Neural cell (in vitro differentiated cells): Measurements from ENCODE around the gene SLC35G6. TPM values are rescaled to one million over a fixed set of nuclear protein-coding genes. Genes with fewer than 3 reads are reported as not detected.

Experiments used
- H2AFZ ChIP-seq: fragments of 200-600, 300-800 bp; sonication (generic), shearing (Covaris generic); 2 replicates; pipeline ENCODE4 v1.6.0; 2014; ENCODE audit warnings: low read depth, mild to moderate bottlenecking, antibody characterized with exemption, low read length, moderate library complexity
- H3F3A ChIP-seq: fragments of 200-600 bp; shearing (Covaris generic); 2 replicates; pipeline ENCODE4 v1.6.1; 2016; ENCODE audit warnings: mild to moderate bottlenecking, moderate library complexity, mixed read lengths, antibody characterized with exemption, low read length; ENCODE audit not compliant: insufficient read depth, poor library complexity, severe bottlenecking
- H3K27ac ChIP-seq: fragments of 200-600, 300-800 bp; sonication (generic), shearing (Covaris generic); 2 replicates; pipeline ENCODE4 v1.5.1; 2014; ENCODE audit warnings: mild to moderate bottlenecking, low read length, moderate library complexity
- H3K27me3 ChIP-seq: fragments of 300-800, 200-600 bp; sonication (generic), shearing (Covaris generic); 2 replicates; pipeline ENCODE4 v1.6.0; 2014; ENCODE audit warnings: mild to moderate bottlenecking, low read depth, low read length, moderate library complexity; ENCODE audit not compliant: insufficient read depth
- H3K36me3 ChIP-seq: fragments of 300-800, 200-600 bp; sonication (generic), shearing (Covaris generic); 2 replicates; pipeline ENCODE4 v1.5.1; 2014; ENCODE audit warnings: mild to moderate bottlenecking, antibody characterized with exemption, low read length, moderate library complexity; ENCODE audit not compliant: insufficient read depth
- H3K4me2 ChIP-seq: fragments of 300-800, 200-600 bp; sonication (generic), shearing (Covaris generic); 2 replicates; pipeline ENCODE4 v1.6.0; 2014; ENCODE audit warnings: mild to moderate bottlenecking, low read length
- H3K4me3 ChIP-seq: fragments of 300-800, 200-600 bp; sonication (generic), shearing (Covaris generic); 2 replicates; pipeline ENCODE4 v1.5.1; 2014; ENCODE audit warnings: mild to moderate bottlenecking, low read length, moderate library complexity
- H3K79me2 ChIP-seq: fragments of 200-600 bp; shearing (Covaris generic); replicated peaks from 2 replicates; pipeline ENCODE4 v1.6.0; 2014; ENCODE audit warnings: mild to moderate bottlenecking, low read length, moderate library complexity; ENCODE audit not compliant: insufficient read depth
- H3K9ac ChIP-seq: fragments of 300-800, 200-600 bp; sonication (generic), shearing (Covaris generic); 2 replicates; pipeline ENCODE4 v1.6.1; 2016; ENCODE audit warnings: mild to moderate bottlenecking, low read length, mixed read lengths
- H3K9me2 ChIP-seq: fragments of 200-600 bp; shearing (Covaris generic); 2 replicates; pipeline ENCODE4 v1.6.1; 2016; ENCODE audit warnings: mild to moderate bottlenecking, low read length, mixed read lengths; ENCODE audit not compliant: insufficient read depth
- H3K9me3 ChIP-seq: fragments of 200-600, 300-800 bp; sonication (generic), shearing (Covaris generic); 2 replicates; pipeline ENCODE4 v1.6.1; 2016; ENCODE audit warnings: mild to moderate bottlenecking, mixed run types, low read length, moderate library complexity, mixed read lengths
- H4K20me1 ChIP-seq: fragments of 200-600 bp; shearing (Covaris generic); 2 replicates; pipeline ENCODE4 v1.6.1; 2016; ENCODE audit warnings: mild to moderate bottlenecking, mixed run types; ENCODE audit not compliant: insufficient read depth
- CTCF ChIP-seq: fragments of 450-650 bp; IDR thresholded peaks from 2 replicates; pipeline ENCODE4 v1.5.1; 2014; ENCODE audit warnings: antibody characterized with exemption, mild to moderate bottlenecking, moderate library complexity; ENCODE audit not compliant: poor library complexity, severe bottlenecking
- EP300 ChIP-seq: fragments of 450-650 bp; conservative IDR thresholded peaks from 2 replicates; pipeline ENCODE4 v1.6.1; 2014; ENCODE audit warnings: antibody characterized with exemption, mild to moderate bottlenecking, moderate library complexity; ENCODE audit not compliant: poor library complexity, severe bottlenecking
- EZH2 ChIP-seq: fragments of 200-600, 300-800 bp; shearing (Covaris generic), sonication (generic); IDR thresholded peaks from 2 replicates; pipeline ENCODE4 v1.6.1; 2014; ENCODE audit warnings: antibody characterized with exemption, low read length, borderline replicate concordance, mild to moderate bottlenecking; ENCODE audit not compliant: insufficient read depth, poor library complexity, severe bottlenecking
- MXI1 ChIP-seq: fragments of 450-650 bp; conservative IDR thresholded peaks from 2 replicates; pipeline ENCODE4 v1.6.1; 2014; ENCODE audit warnings: antibody characterized with exemption, mild to moderate bottlenecking; ENCODE audit not compliant: poor library complexity, severe bottlenecking
- POLR2AphosphoS5 ChIP-seq: IDR thresholded peaks from 2 replicates; pipeline ENCODE4 v1.6.1; 2012
- RAD21 ChIP-seq: fragments of 450-650 bp; conservative IDR thresholded peaks from 2 replicates; pipeline ENCODE4 v1.6.1; 2014; ENCODE audit warnings: antibody characterized with exemption, mild to moderate bottlenecking, moderate library complexity
- SMC3 ChIP-seq: fragments of 450-650 bp; conservative IDR thresholded peaks from 2 replicates; pipeline ENCODE4 v1.6.1; 2014; ENCODE audit warnings: antibody characterized with exemption, mild to moderate bottlenecking, moderate library complexity; ENCODE audit not compliant: poor library complexity
- TAF1 ChIP-seq: IDR thresholded peaks from 2 replicates; pipeline ENCODE4 v1.6.1; 2012; ENCODE audit warnings: low read depth
- polyA plus RNA-seq: library from polyadenylated mRNA; depleted of rRNA; stranded (reverse); fragments of >200 nt; gene quantifications from 2 replicates; pipeline ENCODE4 v1.2.3, GENCODE V29; 2014
- TF ChIP-seq, protein P1 (sequence below): IDR thresholded peaks from 2 replicates; pipeline ENCODE4 v1.6.1; 2012; ENCODE audit warnings: borderline replicate concordance

SLC35G6 gene
- polyA plus RNA-seq, 1 donor from 2014 or later: not detected

- H3K79me2 ChIP-seq: peaks cover 51% of the 10 kb centered on the region
- no peak overlapping the region for H3K27ac ChIP-seq
- TF ChIP-seq EZH2: no peak
- no peak for TF ChIP-seq POLR2AphosphoS5
- TF ChIP-seq MXI1: no peak
- TF ChIP-seq TAF1: no peak
- no peak for TF ChIP-seq EP300
- no peak for TF ChIP-seq CTCF
- TF ChIP-seq, protein P1, sequence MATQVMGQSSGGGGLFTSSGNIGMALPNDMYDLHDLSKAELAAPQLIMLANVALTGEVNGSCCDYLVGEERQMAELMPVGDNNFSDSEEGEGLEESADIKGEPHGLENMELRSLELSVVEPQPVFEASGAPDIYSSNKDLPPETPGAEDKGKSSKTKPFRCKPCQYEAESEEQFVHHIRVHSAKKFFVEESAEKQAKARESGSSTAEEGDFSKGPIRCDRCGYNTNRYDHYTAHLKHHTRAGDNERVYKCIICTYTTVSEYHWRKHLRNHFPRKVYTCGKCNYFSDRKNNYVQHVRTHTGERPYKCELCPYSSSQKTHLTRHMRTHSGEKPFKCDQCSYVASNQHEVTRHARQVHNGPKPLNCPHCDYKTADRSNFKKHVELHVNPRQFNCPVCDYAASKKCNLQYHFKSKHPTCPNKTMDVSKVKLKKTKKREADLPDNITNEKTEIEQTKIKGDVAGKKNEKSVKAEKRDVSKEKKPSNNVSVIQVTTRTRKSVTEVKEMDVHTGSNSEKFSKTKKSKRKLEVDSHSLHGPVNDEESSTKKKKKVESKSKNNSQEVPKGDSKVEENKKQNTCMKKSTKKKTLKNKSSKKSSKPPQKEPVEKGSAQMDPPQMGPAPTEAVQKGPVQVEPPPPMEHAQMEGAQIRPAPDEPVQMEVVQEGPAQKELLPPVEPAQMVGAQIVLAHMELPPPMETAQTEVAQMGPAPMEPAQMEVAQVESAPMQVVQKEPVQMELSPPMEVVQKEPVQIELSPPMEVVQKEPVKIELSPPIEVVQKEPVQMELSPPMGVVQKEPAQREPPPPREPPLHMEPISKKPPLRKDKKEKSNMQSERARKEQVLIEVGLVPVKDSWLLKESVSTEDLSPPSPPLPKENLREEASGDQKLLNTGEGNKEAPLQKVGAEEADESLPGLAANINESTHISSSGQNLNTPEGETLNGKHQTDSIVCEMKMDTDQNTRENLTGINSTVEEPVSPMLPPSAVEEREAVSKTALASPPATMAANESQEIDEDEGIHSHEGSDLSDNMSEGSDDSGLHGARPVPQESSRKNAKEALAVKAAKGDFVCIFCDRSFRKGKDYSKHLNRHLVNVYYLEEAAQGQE: no peak
- TF ChIP-seq SMC3: no peak
- no peak for TF ChIP-seq RAD21
Observed at GRCh38 chr17:7475764-7476422, 5.4 kb upstream of the SLC35G6 start.

GRCh38 chr17:7476494-7476893, 4.8 kb upstream of the SLC35G6 start:
- no peak overlapping the region for H3K9ac ChIP-seq
- H3K79me2 ChIP-seq: peaks cover 52% of the 10 kb centered on the region
- H3K9me2 ChIP-seq: no peaks in the 10 kb centered on the region
- H3K27ac ChIP-seq: no peak overlapping the region
- no peak overlapping the region for H3K4me3 ChIP-seq
- H3K36me3 ChIP-seq: no peaks in the 10 kb centered on the region
- H3K9me3 ChIP-seq: no peaks in the 10 kb centered on the region
- H2AFZ ChIP-seq: no peak overlapping the region
- H4K20me1 ChIP-seq: no peaks in the 10 kb centered on the region
- no peak for TF ChIP-seq SMC3
- no peak for TF ChIP-seq EZH2
- TF ChIP-seq TAF1: no peak
- no peak for TF ChIP-seq POLR2AphosphoS5
- no peak for TF ChIP-seq MXI1
- no peak for TF ChIP-seq RAD21
- TF ChIP-seq EP300: no peak
- TF ChIP-seq, protein P1: no peak
- H3F3A ChIP-seq: no peaks in the 10 kb centered on the region
- no peak overlapping the region for H3K4me2 ChIP-seq
- no peaks in the 10 kb centered on the region for H3K27me3 ChIP-seq

More at GRCh38 chr17:7475764-7476422, 5.4 kb upstream of the SLC35G6 start:
- no peaks in the 10 kb centered on the region for H3K9me2 ChIP-seq
- no peaks in the 10 kb centered on the region for H3K36me3 ChIP-seq
- H3K9ac ChIP-seq: no peak overlapping the region
- no peaks in the 10 kb centered on the region for H4K20me1 ChIP-seq
- no peak overlapping the region for H3K4me3 ChIP-seq
- H3F3A ChIP-seq: no peaks in the 10 kb centered on the region
- no peak overlapping the region for H2AFZ ChIP-seq
- no peak overlapping the region for H3K4me2 ChIP-seq
- no peaks in the 10 kb centered on the region for H3K9me3 ChIP-seq
- H3K27me3 ChIP-seq: no peaks in the 10 kb centered on the region
